ENCODE results near the gene SPATA16.
"Not testable (repeated sequence)": the region's sequence is repeated elsewhere in the genome, so short reads cannot be mapped to it uniquely, and the experiment has no call there.

SPATA16 gene

DNA sequence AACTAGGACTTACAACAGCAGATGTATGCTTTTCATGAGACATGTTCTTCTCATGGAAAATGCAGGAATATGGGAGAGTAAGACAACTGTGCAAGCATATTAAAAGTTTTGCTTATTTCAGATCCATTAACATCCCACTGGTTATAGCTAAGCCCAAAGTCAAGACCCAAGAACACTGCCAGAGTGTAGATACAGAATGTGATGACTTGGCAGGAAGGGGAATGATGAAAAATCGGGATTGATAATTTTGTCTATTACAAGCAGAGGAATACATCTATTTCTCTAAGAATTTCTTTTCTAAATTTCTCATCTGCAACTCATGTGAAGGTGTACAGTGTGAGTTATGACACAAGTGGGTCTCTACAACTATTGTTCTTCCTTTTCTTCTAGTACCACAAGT is 76.4 kb downstream of the SPATA16 start:
- DNase-seq (ENCODE audit: low spot score), result no peak

DNA sequence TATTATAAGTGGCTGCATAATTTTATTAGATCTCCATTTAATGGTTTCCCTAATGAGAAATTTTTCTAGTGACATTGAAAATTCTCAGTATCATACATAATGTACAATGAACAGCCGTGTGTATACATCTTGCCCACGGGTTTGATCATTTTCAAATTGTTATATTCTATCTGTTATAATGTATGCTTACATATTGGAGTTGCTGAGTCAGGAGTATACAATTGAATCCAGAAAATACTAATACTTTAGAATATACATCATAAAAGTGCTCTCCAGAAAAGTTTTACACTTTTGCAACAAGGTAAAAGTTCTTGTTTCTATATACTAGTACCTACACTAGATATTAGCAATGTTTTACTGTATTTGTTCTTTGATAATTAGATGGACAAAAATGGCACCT is 82.8 kb downstream of the SPATA16 start:
- DNase-seq (ENCODE audit: low spot score), result no peak

DNA sequence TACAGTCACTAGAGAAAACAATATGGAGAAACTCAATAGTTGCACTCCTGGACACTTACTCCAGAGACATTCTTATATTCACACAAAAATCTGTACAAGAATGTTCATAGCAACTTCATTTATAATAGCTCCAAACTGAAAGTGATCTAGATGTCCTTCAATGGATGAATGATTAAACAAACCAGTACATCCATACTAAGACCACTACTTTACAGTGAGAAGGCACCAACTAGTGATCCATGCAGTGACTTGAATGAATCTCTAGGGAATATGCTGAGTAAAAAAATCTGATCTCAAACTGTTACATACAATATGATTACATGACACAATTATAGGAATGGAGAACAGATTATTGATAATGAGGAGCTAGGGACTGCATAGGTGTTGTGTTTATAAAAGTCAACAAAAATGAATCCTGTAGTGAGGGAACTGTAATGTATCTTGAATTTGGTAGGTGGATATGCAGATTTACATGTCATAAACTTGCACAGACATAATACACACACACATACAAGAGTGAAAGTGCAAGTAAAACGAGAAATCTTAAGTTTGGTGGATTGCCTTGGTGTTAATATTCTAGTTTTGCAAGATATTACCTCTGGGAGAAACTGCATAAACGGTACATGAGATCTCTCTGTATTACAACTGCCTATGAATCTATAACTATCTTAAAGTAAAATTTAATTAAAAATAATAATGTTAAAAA is 85.7 kb downstream of the SPATA16 start:
- no peak for DNase-seq (ENCODE audit: low spot score)

DNA sequence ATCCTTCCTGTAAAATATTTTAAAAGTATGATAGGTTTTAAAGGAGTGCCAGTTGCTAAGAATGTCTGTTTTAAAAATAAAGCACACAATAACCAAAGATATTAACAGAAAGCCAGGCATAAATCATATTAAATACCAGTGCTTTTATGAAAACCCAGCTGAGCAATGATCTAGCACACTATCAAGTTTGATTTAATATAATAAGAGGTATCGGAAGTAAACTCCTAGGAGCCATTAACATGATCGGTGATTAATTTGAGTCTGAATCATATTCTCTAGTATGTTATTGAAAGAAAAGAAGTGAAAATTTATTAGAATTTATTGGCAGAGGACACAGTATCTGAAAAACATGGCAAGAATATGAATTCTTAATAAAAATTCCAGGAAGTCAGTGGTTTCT is 91.7 kb downstream of the SPATA16 start:
- no peak for DNase-seq (ENCODE audit: low spot score)

DNA sequence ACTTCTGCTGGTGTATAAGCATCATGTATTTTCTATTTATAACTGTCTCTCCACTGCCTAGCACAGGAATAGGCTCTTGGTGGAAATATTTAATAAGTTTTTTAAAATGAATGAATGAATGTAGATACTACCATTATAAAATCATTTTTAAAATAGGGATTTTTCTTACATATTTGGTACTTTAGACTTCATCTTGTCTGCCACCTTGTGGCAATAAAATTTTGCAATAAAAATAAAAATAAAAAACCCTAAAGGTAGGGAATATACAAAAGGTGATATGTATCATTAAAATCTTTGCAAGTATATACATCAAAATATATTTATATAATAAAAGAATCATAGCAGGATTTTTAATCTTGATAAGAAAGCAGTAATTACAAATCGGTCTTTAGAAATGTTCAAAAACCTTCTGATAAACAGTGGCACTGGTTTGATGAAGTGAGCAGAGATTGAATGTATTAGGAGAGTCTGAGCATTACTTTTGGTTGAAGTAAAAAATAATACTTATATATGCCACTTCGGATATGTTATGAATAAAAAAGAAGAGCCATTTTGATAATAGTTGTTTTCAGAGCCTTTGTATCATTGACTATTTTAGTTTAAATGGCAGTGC is 95.2 kb downstream of the SPATA16 start:
- no peak for DNase-seq (ENCODE audit: low spot score)

DNA sequence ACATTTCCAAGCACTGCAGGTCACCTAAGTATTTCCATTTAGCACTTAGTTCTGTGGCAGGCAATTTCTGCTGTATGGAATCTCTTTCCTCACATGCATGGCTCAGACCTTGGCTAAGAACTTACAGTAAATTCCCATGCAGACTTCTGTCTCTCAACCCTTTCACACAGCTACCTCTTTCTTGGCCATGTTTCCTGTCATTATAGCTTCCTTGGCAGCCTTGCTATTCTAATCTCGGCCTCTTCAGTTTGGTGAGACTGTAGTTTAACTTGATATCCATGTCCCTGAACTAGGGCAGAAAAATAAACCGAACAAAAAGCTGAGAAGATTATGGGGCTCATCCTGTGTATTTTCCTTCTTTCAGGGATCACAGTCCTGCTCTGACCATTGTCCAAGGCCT is 96.0 kb downstream of the SPATA16 start:
- no peak for DNase-seq (ENCODE audit: low spot score)

DNA sequence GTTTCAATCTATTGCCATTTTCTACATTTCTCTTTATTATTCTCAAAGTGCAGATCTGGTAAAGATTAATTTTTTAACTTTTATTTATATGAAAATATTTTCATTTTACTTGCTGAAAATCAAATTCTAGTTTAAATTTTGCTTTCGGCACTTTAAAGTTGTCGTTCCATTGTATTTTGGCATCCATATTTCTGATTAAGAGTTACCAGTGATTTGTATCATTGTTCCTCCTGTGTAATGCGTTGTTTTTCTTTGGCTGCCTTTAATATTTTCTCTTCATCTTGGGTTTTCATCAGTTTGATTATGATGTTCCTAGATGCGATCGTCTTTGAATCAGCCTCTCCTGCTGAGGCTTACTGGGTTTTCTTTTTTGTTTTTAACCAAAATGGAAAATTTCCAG is 97.3 kb downstream of the SPATA16 start:
- DNase-seq (ENCODE audit: low spot score), result no peak

DNA sequence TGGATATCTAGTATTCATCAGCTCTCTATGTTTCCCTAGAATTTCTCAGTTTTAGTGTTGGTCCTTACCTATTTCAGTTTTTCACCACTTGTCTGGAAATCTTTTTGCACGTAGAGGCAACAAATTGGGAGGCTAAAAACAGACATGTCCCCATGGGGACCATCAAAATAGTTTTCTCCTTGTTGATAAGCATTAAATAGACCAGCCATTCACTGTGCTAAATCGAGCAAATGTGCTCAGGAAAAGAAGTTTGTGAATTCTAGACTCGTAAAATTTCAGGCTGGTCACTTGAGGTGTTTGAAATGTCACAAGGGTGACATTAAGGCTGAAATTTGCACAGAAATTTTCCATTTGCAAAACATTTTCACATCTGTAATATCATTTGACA is 102.6 kb downstream of the SPATA16 start:
- no peak for DNase-seq (ENCODE audit: low spot score)

DNA sequence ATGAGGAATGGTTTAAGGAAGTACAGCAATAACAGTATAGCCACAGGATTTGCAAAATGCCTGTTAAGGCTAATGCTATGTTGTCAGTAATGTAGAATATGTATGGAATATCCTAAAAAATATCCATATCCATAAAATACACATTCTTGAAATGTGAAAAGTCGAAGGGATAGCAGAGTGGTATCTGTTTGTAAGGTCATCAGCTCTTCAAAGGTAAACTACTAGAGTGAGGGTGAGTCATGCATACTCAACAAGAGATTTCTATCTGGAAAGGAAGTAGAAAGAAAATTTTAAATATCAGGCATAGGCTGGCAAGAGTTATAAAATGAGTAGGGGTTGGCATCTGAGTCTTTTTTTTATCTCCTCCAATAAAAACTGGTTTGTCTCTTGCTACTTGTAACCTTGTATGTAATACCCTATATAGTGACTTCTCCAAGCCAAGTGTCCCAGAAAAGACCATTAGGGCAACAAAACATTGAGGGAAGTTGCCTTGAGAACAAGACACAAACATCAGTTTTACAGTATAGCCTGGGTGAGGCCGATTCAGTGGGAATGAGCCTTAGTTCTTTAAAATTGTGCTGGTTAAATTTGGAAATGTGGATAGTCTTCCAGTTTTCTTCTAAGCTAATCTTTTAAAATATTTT is 103.1 kb downstream of the SPATA16 start:
- DNase-seq (ENCODE audit: low spot score), result no peak

DNA sequence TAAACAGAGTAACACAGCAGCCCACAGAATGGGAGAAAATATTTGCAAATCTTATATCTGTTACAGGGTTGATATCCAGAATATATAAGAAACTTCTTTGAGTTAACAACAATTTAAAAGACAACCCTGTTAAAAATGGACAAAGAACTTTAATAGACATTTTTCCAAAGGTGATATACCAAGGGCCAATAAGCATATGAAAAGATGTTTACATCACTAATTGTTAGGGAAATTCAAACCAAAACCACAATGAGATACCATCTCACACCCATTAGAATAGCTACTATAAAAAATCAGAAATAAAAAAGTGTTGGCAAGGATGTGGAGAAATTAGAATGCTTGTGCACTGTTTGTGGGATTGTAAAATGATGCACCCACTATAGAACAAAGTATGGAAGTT is 110.8 kb downstream of the SPATA16 start:
- no peak for DNase-seq (ENCODE audit: low spot score)

DNA sequence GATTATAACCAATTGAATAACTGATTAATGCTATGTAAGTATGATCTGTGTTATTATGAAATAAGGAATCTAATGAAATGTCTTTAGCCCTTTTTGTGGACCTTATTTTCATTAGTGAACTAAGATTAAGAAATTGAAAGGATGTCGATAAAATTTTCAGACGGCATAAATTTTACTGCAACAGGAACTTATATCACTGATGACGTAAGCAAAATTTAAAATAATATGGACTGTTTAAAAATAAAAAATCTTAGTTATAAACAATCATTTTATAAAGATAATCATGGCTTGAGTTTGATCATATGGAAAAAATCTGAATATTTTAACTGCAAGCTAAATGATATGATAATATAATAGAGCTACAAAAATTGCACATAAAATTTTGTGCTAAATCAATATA is 112.7 kb downstream of the SPATA16 start:
- DNase-seq (ENCODE audit: low spot score), result no peak

DNA sequence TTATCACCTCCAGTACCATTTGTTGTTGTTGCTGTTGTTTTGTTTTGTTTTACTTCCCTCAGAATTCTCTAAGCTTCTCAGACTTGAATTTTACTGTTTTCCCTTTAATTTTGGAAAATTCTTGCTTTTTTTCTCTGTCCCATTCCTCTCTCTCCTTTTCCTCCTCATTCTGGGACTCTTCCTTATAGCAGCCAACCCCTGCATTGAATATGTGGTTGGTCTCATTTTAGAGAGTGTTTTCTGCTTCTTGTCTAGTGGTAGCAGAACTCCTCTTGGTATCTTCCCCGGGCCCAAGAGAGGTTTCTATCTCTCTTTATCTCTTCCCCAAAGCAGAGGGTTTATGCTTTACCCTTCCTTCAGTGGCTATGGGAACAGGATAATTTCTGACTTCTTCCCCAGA is 113.6 kb downstream of the SPATA16 start:
- DNase-seq (ENCODE audit: low spot score), result no peak

DNA sequence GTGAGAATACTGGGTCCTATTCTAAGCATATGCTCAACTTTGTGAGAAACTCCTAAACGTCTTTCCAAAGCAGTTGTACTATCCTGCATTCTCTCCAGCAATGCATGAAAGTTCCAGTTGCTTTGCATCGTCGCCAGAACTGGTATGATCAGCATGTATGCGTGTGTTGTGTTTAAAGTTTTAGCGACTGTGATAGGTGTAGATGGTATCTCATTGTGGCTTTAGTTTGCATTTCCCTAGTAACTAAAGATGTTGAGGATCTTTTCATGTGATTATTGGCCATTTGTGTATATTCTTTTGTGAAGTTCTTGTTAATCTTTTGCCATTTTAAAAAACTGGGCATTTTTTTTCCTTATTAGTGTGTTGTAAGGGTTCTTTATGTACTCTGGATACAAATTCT is 115.1 kb downstream of the SPATA16 start:
- DNase-seq (ENCODE audit: low spot score), result no peak

DNA sequence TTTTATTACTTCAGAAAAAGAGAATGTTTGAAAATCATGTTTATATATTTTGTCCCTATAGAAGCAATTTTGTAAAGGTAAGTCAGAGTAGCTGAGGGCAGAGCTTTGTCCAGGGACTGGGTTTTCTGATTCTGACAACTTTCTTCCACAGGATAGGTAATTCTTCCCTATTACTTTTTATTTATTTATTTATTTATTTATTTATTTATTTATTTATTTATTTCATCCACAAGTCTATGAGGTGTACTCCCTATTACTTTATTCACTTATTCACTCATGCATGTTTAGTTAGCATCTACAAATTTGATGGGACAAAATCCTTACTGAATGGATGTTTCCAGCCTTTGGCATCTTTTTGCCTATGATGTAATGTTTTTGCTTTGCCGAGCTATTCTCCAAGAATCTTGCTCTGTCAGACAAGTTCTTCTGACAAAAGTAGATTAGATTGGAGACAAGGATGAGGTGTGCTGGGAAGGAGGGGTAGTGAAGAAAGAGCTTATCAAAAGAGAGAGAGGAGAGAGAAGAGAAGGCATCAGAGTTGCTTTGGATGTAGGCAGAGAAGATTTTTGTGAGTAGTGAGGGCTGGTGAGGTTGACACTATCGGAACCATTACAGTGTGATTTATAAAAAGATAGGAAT is 119.4 kb downstream of the SPATA16 start:
- no peak for DNase-seq (ENCODE audit: low spot score)

DNA sequence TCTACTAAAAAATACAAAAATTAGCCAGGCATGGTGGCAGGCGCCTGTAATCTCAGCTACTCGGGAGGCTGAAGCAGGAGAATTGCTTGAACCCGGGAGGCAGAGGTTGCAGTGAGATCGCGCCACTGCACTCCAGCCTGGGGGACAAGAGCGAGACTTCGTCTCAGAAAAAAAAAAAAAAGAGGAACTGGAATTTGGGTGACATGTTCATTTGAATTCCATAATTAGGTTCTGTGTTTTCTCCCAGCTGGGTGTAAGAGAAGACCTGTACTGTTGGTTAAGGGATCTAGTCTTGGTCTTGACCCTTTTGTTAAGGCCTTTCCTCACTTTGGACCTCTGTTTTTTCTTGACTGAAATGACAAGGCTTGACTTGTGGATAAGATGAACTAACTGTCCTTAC is 120.9 kb downstream of the SPATA16 start:
- not testable (repeated sequence) for DNase-seq (ENCODE audit: low spot score)

DNA sequence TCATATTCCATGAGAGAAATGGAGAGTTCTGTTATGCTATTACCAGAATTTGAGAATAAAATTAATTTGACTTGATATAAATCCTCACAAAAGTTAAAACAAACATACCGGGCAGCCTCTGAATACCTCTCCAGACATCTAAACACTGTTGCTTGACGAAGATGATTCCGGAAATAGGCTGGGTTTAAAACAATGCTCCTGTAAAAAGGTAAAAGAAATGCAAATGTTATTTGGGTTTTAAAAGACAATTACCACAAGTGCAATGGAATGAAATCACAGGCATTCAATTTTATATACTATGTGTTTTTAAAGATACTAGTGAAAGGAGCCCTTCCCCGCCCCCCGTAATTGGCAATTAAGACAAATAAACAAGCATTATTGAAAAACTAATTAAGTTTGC is 121.7 kb downstream of the SPATA16 start:
- DNase-seq (ENCODE audit: low spot score), result no peak

DNA sequence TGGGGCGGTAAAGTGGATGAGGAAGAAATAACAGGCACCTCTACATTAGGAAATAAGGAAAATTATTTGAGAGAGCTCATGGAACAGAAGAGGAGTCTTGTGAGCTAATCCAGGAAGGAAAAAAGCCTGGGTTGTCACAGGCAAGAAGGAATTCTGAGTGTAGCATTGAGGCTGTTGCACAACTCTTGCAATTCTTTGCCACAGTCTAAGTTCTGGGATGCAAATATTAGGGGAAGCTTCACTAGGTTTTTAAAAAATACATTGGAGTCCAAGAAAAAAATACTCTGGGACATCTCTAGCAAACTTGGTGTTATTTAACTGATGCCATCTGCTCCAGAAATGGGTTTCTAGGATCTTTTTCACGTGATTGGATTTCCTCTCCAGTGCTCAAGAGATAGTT is 122.3 kb downstream of the SPATA16 start:
- DNase-seq (ENCODE audit: low spot score), result no peak

DNA sequence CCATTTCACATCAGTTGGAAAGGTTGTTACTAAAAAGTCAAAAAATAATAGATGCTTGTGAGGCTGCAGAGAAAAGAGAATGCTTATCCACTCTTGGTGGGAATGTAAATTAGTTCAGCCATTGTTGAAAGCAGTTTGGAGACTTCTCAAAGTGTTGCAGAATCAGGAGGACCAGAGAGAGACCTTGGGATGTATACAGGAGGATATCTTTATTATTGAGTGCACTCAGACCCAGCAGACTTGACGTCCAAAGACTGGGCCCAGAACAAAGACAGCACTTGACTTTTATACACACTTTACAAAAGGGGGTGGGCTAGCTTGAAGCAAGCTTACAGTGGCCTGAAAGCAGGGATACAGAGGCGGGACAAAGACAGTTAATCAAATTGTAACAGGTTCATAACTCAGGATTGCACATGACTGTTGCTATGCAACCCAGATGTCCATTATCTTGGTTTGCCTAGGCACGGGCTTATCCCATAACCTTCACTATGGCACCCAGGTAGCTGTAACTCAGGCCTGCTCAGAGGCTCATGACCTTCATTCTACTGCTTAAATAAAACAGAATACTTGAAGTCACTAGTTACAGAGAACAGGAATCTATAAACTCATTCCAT is 127.7 kb downstream of the SPATA16 start:
- no peak for DNase-seq (ENCODE audit: low spot score)

DNA sequence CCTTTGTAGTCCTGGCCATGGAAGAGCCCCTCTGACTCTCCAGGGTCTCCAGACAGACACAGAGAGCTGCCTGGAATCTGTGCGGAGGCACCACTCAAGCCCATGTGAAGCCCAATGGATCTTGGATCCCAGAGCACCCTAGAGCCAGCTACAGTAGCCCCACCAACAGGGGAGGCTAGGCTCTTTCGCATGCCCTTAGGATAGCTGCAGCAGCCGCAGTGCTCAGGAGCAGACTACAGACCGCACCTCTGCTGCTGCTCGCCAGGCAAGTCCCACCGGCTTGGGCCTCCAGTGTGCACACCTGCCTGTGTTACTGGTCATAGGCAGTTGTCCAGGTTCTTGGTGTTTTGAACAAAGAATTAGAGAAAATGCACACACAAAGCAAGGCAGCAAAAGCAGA is 131.6 kb downstream of the SPATA16 start:
- DNase-seq (ENCODE audit: low spot score), result no peak

DNA sequence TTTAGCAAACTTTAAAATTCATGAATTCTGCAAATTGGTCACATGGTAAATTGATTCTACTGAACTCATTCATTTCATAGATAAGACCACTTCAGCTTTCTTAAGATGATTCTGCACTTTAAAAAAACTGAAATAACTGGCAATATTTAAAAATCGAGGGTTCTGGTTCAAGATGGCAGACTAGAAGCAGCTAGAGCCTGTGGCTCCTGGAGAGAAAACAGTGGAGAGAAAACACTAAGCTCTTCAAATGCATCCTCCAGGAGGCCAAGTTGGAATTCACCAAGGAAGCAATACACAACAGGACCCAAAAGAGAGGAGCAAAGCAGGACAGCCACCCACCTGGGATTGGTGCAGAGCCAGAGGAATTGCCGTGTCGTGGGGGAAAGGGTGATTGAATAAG is 132.1 kb downstream of the SPATA16 start:
- no peak for DNase-seq (ENCODE audit: low spot score)

DNA sequence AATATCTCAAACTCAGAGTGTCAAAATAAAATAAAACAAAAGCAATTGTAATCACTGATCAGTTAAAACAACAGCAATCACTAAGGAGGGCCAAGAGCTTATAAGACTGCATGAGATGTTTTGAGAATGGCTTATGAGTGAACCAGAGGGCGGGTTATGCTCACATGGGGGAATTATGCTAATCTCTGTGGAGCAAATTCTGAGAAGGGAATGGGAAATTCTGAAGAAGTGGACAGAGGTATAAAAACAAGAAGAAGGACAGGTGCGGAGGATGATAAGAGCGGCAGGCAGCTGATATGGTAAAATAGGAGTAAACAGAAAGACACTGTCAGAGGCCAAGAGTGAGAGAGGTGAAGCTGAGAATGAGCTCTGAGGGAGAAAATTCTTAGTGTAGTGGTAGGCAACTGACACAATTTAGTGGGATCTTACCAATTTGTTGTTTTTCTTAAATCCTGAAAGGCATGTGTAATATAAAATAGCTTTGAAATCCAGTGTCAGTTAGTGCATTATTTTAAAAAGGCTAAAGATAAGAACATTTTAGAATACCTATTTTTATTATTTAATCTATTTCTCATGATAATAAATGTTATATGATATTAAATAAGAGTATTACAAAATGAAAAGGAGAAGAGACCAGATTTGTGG is 133.8 kb downstream of the SPATA16 start:
- DNase-seq (ENCODE audit: low spot score), result no peak

DNA sequence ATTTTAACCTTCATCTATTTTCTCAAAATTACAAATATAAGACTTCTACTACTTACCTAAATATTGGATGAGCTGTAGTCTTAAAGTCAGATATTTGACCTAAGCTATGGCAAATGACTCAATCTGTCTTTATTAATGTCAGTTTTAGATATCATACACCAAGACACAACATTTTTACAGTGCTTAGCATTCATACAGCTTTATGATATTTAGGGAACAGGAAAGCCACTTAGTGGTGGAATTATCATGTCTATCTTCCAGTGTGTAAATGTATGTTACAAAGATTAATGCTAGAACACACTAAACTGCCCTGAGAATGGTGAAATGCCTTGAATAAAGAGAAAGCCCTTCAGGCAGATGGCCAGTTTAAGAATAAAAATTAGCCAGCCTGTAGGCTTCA is 135.0 kb downstream of the SPATA16 start:
- no peak for DNase-seq (ENCODE audit: low spot score)

Data from globus pallidus (tissue), 1 donor.